Effector CD4-positive, alpha-beta T cell (primary cell): ENCODE results near the gene A4GALT. TPM values are rescaled to one million over a fixed set of nuclear protein-coding genes. Genes with fewer than 3 reads are reported as not detected.
"Not testable (repeated sequence)": the region's sequence is repeated elsewhere in the genome, so short reads cannot be mapped to it uniquely, and the experiment has no call there.

ENCODE experiments used
- DNase-seq: peaks from one replicate; pipeline ENCODE4 v3.0.0-alpha.2; 2020
- total RNA-seq: gene quantifications from one replicate; lab custom pipeline; 2026; lab: John Stamatoyannopoulos, UW

A4GALT gene
- total RNA-seq, result not detected

DNA sequence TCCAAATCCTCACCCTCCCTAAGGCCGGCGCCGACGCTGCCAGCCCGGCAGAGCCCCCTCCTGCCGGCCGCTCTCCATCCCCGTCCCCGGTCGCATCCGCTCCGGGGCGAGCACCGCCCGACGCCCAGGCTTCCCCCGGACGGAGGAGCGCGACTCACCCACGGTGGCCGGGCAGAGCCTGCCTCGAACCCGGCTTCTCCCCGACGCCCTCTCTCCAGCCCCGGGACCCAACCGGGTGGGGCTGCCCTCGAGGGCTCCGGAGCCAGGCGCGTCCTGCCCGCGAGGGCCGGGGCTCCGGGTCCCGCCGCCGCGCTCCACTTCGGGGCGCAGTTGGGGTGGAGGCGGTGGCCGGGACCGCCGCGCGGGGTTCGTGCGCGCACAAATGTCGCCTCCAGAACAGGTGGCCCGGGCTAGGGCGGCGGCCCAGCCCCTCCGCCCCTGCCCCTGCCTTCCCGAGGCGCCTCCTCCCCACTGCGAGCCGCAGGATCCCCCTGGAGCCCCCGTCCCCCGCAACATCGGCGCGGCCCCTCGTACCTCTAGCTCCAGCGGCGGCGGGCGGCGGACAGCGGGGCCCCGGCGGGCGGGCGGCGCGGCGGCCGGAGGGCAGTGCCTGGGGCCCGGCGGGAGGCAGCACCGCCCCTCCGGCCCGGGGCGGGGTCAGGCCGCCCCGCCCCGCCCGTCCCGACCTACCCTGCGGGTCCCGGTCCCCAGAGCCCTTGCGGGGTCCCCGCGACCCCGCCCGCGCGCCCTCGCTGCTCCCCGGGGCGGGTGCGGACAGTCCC lies at the start of gene A4GALT:
TSS of gene A4GALT (minus strand) at position 608 of the 782 bp plus-strand sequence. CDS start 26,919 bp downstream, outside the sequence.
- no peak for DNase-seq

DNA sequence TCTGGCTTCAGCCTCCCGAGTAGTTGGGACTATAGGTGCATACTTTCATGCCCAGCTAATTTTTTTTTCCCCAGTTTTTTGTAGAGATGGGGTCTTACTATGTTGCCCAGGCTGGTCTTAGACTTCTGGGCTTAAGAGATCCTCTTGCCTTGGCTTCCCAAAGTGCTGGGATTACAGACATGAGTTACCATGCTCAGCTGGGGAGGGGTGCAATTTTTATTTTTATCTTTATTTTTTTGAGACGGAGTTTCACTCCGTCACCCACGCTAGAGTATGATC lies 49.7 kb upstream of the A4GALT start:
- DNase-seq, result no peak

GRCh38 chr22:42769574-42770447 lies 49.1 kb upstream of the A4GALT start:
- DNase-seq, result no peak

GRCh38 chr22:42769238-42769573 lies 48.5 kb upstream of the A4GALT start:
- DNase-seq, result no peak

GRCh38 chr22:42768385-42769035 lies 47.8 kb upstream of the A4GALT start:
- no peak for DNase-seq

DNA sequence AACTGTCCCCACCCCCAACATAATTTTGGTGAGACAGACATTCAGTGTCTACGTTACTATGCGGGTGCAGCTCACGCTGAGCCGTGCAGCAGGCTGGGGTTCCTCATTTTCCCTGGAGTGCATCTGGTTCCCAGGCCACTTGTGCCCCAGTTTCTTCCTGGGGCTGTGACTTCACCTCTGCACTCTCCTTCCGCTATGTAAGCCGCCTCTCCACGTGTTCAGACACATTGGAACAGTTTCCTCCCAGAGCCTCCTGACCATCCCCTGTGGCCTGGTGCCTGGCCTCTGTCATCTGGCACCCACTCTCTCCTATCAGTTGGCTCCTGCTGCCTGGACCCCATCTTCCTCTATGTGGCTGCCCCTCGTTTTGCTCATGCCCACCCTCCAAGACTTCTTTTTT lies 46.2 kb upstream of the A4GALT start:
- no peak for DNase-seq

DNA sequence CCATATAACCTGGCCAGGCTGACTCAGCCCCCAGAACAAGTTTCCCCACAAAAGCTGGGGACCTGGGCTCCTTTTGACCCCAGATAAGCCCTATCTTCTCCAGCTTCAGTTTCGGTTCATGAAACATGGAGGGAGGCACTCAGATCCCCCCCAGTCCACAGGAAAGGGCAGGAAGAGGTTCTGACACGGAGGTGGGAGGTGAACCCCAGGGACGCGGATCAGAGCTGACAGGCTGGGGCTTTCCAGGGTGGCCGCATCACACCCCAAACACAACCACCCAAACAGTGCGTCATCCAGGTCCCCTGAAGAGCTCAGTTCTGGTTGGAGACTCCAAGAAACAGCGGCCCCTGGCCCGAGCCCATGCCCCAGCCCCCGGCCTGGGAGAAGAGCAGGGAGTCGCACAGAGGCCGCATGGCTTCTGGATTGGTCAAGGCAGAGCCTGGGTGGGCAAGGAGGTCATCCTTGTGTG lies 44.3 kb upstream of the A4GALT start:
- DNase-seq, result no peak

GRCh38 chr22:42763965-42764480 lies 43.4 kb upstream of the A4GALT start:
- DNase-seq, result no peak

- no peak for DNase-seq
Observed at GRCh38 chr22:42760806-42761565, 40.3 kb upstream of the A4GALT start.

DNA sequence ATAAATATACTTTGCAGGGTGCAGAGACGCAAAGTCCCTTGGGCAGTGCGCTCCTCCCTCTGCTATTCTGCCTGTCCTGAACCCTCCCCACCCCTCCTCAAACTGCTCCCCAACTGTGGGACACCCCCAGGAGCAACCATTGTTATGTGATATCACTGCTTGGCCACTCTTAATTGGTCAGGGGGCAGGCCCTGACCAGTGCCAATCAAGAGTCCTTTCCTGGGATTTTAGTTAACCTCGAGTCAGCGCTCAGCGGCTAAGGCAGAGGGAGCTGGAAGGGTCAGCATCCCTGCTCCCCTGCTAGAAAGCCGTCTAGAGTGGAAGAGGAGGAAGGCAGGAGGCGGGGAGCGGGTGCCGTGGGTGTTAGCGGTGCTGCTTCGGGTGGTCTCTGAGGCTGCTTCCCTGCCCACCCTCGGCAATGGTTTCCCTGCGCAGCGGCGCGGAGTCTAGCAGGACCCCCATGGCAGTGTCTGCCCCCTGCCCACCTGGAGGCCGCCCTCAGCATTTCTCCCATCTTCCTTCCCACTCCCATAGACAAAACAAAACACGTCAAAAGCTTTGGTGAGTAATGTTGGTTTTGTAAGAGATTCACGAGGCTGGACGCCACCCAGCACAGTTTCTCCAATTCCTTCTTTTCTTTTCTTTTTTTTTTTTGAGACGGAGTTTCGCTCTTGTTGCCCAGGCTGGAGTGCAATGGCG lies 38.4 kb upstream of the A4GALT start:
- DNase-seq, result no peak

DNA sequence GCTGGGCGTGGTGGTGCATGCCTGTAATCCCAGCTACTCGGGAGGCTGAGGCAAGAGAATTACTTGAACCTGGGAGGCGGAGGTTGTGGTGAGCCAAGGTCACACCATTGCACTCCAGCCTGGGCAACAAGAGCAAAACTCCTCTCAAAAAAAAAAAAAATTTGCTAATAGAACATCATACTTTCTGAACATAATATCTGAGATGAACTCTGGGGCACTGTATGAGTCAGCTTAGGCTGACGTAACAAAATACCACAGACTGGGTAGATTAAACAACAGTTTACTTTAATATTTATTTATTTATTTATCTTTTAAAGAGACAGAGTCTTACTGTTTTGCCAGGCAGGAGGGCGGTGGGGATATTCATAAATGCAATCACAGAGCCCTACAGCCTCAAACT lies 34.9 kb upstream of the A4GALT start:
- DNase-seq, result not testable (repeated sequence)

DNA sequence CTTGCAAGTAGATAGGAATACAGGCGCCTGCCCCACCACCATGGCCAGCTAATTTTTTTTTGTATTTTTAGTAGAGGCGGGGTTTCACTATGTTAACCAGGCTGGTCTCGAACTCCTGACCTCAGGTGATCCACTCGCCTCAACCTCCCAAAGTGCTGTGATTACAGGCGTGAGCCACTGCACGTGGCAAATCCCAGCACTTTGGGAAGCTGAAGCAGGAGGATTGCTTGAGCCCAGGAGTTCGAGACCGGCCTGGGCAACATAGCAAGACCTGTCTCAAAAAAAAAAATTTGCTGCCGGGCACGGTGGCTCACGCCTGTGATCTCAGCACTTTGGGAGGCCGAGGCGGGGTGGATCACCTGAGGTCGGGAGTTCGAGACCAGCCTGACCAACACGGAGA lies 34.5 kb upstream of the A4GALT start:
- DNase-seq, result not testable (repeated sequence)

GRCh38 chr22:42754658-42755057 lies 34.0 kb upstream of the A4GALT start:
- no peak for DNase-seq

- DNase-seq, result no peak
Observed at GRCh38 chr22:42752912-42753311, 32.2 kb upstream of the A4GALT start.

DNA sequence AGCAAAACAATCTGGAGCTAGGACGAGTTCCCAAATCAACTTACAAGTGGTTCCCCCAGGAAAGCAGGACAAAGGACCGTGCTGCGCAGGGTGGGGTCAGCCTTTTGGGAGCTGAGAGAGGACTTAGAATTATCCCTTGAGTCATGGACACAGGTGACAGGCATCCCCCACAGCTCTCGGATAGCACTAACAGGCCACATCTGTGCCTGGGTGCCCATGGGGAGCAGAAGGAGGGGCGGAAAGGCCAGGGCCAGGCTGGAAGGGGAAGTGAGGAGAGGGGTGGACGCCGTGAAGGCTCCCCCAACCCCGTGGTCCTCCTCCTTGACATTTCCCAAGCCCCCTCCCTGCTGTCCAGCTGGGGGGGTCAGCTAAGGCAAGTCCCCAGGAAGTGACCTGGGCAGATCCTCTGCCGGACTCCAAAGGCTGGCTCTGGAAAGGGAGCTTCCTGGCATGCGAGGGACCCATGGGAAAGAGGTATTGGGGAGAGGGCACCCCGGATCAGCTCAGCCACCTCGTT lies 31.6 kb upstream of the A4GALT start:
- no peak for DNase-seq

DNA sequence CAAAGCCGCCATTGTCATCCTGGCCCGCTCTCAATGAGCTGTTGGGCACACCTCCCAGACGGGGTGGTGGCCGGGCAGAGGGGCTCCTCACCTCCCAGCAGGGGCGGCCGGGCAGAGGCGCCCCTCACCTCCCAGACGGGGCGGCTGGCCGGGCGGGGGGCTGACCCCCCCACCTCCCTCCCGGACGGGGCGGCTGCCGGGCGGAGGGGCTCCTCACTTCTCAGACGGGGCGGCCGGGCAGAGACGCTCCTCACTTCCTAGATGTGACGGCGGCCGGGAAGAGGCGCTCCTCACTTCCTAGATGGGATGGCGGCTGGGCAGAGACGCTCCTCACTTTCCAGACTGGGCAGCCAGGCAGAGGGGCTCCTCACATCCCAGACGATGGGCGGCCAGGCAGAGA lies 29.8 kb upstream of the A4GALT start:
- DNase-seq, result not testable (repeated sequence)

GRCh38 chr22:42747701-42748513 lies 27.2 kb upstream of the A4GALT start:
- no peak for DNase-seq

DNA sequence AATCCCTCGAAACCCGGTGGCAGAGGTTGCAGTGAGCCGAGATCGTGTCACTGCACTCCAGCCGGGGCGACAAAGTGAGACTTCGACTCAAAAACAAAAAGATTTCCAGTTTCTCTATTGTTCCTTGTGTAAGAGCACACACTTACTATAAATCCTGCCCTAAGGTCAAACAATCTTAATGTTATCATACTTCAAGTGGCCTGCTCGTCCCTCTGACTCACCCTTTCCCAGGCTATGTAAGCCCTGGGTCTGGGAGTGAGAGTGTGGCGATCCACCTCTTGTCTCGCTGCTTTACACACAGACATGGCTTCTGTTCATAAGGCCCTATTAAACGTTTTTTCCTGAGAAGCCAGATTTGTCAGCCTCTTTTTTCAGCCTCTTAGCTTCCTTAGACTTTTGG lies 24.4 kb upstream of the A4GALT start:
- no peak for DNase-seq

DNA sequence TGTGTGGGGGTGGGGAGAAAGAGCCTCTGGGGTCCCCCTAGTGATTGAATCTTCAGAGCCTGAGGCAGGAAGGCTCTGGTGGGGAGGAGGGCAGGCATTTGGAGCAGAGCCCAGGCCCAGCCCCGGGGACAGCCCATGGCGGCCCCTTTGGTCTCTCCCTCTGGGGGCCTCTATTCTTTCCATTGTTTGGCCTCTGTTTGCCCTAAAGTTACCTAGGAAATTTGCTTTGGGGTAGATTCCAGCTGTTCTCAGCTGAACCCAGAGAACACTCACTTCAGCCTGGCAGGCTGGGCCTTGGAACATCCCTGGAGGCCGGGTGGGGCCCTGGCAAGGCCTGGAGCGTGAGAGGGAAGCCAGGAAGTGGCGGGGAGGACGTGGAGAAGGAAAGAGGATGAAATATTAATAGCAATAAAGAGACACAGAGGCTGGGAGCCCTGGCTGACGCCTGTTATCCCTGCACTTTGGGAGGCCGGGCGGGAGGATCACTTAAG lies 22.9 kb upstream of the A4GALT start:
- no peak for DNase-seq

DNA sequence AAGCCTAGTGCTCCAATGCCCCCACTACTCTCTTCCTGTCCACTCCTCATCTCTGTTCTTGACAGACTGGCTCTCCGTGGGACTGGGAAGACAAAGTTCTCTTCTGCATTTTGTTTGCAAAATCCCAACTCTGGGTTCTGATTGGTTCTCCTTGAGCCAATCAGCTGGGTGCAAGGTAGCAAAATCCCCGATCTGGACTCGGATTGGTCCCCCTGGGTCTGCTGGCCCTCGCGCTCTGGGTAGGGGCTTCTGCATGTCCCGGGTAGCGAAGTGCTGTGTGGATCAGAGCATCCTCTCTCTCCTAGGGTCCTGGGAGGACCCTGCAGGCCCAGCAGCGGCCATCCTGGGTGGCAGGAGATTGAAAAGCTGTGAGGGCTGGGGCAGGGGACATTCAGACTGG lies 22.3 kb upstream of the A4GALT start:
- no peak for DNase-seq

- DNase-seq, result not testable (repeated sequence)
Observed at GRCh38 chr22:42740320-42740719, 19.6 kb upstream of the A4GALT start.
